HG03521 (cell line): ENCODE data around the gene RND1.

ENCODE experiments used
- ATAC-seq: cut with Tn5 transposase; IDR thresholded peaks from one replicate; pipeline ENCODE4 v1.9.1; 2021; ENCODE audit warnings: mild to moderate bottlenecking, moderate library complexity; ENCODE audit not compliant: unreplicated experiment

Gene RND1

GRCh38 chr12:48813465-48814261 is 52.0 kb downstream of the RND1 start:
- no peak for ATAC-seq

GRCh38 chr12:48812389-48812788 is 53.3 kb downstream of the RND1 start:
- ATAC-seq: no peak

- ATAC-seq: no peak
These were observed 54.1 kb downstream of the RND1 start for GRCh38 chr12:48811437-48812090.

- no peak for ATAC-seq
These were observed 54.7 kb downstream of the RND1 start for GRCh38 chr12:48810903-48811431.

- no peak for ATAC-seq
These were observed 57.7 kb downstream of the RND1 start for GRCh38 chr12:48807981-48808380.
